Right ventricle myocardium inferior (tissue), 1 donor: ENCODE data around the gene SERPINA4. TPM values are rescaled to one million over a fixed set of nuclear protein-coding genes. Genes with fewer than 3 reads are reported as not detected.

Experiments used
- ATAC-seq: fragments of 200-7000 bp; cut with Tn5 transposase; one replicate; pipeline ENCODE4 v1.9.1; 2020; ENCODE audit warnings: mild to moderate bottlenecking, moderate library complexity
- DNase-seq: peaks from one replicate; pipeline ENCODE4 v3.0.0; 2021; ENCODE audit errors: missing footprints
- intact Hi-C: fragments of 100-400 bp; cut with DNase I; formaldehyde crosslinking; loops from one replicate; pipeline ENCODE4 v1.11.0; 2022
- total RNA-seq: library from RNA; stranded (reverse); fragmentation: NEBNext Ultra II Directional; extraction: Animal tissue kit (Norgen Biotek cat#: 25700); gene quantifications from one replicate; pipeline ENCODE4 v1.2.1, GENCODE V29; 2021
- donor health status: DM: no; HTN: yes; CAD: no; lungs with severe emphysema.

The SERPINA4 gene
- total RNA-seq, 1 donor from 2014 or later: not detected

- intact Hi-C loops: no loop called here
- DNase-seq (no peak), ATAC-seq (peak; percentile 75)
These were observed 21.0 kb downstream of the SERPINA4 start for GRCh38 chr14:94582199-94582750.

DNA sequence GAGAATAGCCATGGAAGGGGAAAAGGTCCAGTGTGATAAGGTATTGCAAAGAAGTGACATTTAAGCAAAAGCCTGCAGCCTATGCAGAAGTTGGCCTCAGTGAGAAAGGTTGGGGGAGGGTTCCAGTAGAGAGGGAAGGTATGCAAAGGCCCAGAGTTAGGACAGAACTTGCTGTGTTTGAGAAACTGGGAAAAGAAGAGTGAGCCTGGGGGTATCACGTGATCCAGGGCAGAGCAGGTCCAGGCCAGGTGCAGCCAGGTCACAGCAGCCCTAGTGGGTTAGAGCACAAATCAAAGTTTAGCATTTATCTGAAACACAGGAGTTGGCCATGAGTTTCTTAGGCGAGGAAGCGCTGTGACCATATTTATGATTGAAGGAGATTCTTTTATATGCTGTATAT is 21.6 kb downstream of the SERPINA4 start:
- intact Hi-C loops: no loop called here
- DNase-seq (no peak), ATAC-seq (no peak)

DNA sequence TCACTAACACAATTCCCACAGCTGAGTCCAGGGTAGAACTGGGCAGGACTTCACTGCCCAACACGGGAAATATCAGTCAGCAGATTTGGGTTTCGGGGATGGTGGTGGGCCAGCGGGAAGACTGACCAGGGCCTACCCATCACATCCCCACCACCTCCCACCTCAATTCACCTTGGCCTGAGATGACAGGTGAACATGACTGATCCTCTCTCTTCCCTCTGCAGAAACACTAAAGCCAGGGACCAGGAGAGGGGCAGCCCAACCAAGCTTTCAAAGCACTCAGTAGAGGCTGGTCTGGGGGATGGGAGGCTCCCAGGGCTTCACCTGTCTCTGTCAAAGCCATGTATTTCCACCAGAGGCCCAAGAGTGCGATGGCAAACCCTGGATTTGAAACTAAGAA is 22.3 kb downstream of the SERPINA4 start:
- ATAC-seq: no peak
- intact Hi-C loops: no loop called here
- DNase-seq: no peak

DNA sequence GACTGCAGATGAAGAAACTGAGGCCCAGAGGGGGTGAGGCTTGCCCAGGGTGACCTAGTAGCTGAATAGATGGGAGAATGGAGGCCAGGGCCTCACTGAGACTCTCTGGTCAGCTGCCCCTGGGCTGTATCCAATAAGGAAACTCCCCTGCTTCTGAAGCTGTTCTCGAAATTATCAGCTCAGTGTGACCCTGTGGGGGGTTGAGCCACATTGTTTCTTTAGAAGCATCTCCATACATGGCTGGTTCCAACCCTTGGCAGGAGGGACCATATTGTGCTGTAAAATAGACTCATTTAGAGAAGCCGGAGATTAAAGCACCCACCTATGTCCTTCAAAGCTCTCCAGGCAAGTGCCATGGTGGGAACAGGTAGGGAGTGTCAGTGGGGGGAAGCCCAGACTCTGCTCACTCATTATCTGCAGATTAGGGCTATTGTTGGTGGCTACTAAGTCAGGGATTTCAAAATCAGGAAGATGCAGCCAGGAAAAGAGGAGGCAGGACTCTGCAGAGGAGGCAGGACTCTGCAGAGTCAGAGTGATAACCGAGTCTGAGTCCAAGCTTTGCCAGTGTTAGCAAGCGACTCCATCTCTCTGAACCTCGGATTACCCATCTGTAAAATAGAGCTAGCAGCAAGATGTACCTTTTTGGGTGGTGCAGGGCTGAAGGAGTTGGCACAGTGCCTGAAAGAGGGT is 23.5 kb downstream of the SERPINA4 start:
- intact Hi-C loops: no loop called here
- ATAC-seq (peak; percentile 16), DNase-seq (no peak)

DNA sequence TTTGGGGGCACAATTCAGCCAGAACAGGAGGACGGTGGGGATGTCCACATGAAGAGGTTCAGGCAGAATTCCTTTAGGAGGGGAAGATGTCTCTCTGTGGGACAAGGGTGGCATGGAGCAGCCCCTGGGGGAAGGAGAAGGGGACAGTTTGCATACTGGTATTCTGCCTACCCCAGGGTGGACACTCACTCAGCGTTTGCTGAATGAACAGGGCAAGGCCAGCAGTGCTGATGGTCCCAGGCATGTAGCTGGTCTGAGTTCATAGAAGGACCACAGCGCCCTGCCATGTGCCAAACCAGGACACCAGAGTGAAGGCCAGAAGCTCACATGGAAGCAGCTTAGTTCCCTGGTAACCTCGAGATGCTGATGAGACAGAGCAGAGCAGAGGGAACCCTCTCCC is 25.4 kb downstream of the SERPINA4 start:
- ATAC-seq: no peak
- intact Hi-C loops: no loop called here
- no peak for DNase-seq

DNA sequence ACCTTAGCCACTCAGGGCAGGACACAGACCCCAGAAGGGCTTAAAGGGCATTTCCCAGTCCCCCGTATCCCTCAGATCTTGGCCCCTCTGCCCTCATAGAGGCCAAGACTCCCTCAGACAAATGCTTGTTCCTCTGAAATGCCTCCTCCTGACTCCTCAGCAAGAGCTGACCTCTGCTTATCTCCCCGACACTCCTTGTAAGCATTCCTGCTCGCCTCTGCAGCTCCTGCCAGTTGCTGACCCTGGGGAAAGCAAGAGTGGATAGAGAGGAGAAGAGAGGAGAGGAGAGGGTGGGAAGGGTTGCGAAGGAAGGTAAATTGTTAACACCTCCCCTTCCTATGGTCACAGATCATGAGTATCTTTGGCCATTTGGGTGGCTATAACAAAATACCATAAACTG is 27.1 kb downstream of the SERPINA4 start:
- intact Hi-C loops: no loop called here
- DNase-seq (no peak), ATAC-seq (no peak)

GRCh38 chr14:94591073-94591472 is 29.8 kb downstream of the SERPINA4 start:
- DNase-seq: no peak
- no peak for ATAC-seq
- intact Hi-C loops: no loop called here

- intact Hi-C loops: no loop called here
- ATAC-seq: no peak
- no peak for DNase-seq
These were observed 30.6 kb downstream of the SERPINA4 start for GRCh38 chr14:94591871-94592270.

DNA sequence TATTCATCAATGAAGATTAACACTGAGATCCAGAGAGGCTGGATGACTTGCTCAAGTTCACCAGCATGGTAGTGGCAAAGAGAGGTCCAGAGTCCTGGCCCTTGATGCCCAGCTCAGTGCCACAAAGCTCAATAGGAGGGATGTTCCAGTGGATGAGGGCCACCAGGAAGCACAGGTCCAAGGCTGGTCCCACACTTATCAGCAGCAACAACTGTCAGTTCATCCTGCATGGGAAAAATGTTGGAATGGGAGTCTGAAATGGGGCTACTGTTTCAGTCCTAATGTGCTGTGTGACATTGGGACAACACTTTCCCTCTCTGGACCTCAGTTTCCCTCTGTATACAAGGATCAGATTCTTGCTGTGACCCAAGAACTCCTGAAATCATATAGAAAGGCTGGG is 31.2 kb downstream of the SERPINA4 start:
- intact Hi-C loops: no loop called here
- ATAC-seq (no peak), DNase-seq (no peak)

GRCh38 chr14:94593376-94593748 is 32.1 kb downstream of the SERPINA4 start:
- DNase-seq: no peak
- intact Hi-C loops: no loop called here
- no peak for ATAC-seq

GRCh38 chr14:94593749-94594431 is 32.6 kb downstream of the SERPINA4 start:
- intact Hi-C loops: no loop called here
- ATAC-seq (no peak), DNase-seq (no peak)

DNA sequence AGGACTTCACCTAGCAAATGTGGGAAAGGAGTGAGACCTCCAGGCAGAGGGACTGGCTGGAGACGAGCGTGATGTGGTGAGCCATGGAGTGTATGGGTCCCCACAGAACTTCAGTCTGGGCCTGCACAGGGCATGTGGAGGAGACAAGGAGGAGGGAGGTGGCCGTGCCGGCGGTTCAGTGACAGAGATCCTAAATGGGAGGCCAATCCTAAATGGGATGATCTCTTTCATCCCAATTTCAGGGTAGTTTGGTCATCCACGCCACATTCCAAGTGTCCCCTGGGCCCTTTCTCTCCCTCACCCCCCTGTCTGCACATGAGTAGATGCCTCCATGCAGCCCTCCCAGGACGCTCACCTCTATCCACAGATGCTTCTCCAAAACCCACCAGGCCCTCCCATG is 33.2 kb downstream of the SERPINA4 start:
- DNase-seq (no peak), ATAC-seq (no peak)
- intact Hi-C loops: no loop called here

DNA sequence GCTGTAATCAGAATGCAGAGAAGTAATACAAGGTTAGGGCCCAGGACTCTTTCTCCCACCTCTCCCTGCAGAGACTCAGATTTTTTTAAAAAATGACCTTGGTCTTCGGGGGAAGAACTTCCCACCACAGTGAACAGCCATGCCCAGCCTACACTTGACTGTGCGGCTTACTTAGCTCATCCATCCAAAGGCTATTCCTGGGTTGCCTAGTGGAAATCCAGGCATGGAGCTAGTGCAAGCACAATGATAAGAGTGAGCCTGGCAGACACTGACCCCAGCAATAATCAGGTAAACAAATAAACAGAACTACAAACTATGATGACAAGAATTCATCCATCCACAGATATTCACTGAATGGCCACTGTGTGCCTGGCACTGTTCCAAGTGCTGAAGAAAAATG is 34.7 kb downstream of the SERPINA4 start:
- peak; percentile 26 for ATAC-seq
- DNase-seq: no peak
- intact Hi-C loops: no loop called here

GRCh38 chr14:94596361-94596760 is 35.1 kb downstream of the SERPINA4 start:
- intact Hi-C loops: no loop called here
- ATAC-seq: no peak
- no peak for DNase-seq

GRCh38 chr14:94597788-94598187 is 36.5 kb downstream of the SERPINA4 start:
- no peak for DNase-seq
- intact Hi-C loops: no loop called here
- no peak for ATAC-seq

DNA sequence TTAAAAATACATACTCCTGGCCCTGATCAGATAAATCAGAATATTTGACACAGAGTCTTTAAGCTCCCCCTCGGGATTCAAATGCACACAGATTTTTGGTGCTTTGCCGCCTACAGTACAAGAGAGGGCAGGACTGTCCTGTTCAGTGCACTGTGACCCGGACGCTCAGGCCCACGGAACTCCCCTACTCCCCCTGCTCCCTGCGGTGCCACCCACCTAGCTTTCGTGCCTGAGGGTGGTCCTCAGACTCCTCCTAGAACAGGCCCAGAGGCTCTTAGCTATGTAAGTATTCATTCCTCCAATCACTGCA is 37.2 kb downstream of the SERPINA4 start:
- ATAC-seq (no peak), DNase-seq (no peak)
- intact Hi-C loops: no loop called here

DNA sequence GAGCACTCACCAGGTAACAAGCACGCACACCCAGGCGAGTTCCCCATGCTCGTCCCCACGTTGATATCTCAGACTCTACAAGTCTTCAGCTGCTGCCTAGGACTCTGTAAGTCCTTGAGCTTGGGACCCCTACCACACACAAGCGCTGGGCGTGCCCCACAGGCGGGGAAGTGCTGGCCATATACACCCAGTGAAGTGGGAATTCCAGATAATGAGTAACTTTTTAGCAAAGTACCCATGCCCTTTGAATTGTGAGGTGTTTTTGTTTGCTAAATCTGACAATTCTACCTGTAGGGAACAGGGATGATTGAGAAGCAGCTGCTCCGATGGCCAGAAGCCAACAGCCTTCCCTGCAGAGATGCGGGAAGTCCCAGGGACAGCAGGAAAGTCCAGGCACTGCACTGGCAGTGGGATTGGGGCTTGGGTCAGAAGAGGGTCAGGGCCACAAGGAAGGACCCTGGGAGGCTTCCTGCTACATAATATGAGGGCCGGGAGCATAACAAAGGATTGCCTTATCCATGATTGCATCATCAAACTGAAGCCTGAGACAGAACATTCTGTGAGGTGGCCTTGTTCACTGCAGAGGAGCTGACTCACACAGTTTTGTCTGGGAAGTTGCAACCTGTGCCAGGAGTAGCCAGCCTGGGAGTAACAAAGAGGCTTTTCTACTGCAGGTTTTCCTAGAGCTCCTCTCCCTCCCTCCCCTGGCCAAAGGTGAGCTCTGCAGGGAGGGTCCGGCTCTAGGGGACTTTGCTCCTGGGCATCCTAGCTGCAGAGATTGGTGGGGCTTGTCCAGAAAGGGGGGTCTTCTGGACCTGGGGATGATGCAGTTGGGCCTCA is 37.8 kb downstream of the SERPINA4 start:
- DNase-seq (no peak), ATAC-seq (peak; percentile 80)
- intact Hi-C loops: no loop called here

DNA sequence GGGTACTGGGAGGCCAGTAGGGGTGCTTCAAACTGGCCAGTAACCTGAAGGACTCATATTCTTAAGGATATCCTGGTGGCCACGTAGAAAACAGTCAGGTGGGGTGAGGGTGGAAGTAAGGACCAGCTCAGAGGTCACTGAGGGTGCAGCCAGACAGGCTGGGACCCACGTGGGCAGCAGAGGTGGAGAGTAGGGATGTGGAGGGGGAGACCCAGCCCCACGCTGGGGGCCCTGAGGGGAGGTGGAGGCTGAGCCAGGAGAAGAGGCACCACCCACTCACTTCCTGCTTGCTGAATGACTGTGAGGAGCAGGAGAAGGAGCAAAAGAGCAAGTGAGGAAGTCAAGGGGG is 38.4 kb downstream of the SERPINA4 start:
- DNase-seq (no peak), ATAC-seq (no peak)

DNA sequence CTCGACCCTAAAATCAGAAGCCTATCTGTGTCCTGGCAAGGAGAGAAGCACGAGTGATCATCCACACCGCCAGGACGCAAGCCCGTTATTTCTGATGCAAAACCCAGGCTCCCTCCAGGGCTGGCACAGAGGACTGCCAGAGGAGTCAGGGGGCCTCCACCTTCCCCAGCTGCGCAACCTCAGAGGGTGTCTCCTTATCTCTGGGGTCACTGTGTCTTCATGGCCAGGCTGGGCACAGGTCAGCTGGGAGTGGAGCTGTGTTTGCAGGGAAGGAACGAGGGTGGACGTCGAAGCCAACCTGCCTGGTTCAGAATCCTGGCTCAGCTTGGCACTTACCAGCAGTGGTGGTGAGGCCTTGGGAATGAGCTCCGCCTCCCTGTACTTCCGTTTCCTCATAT is 38.9 kb downstream of the SERPINA4 start:
- ATAC-seq: no peak
- no peak for DNase-seq
- intact Hi-C loops: no loop called here

More for the DNA sequence above, 38.4 kb downstream of the SERPINA4 start:
- intact Hi-C loops: no loop called here

DNA sequence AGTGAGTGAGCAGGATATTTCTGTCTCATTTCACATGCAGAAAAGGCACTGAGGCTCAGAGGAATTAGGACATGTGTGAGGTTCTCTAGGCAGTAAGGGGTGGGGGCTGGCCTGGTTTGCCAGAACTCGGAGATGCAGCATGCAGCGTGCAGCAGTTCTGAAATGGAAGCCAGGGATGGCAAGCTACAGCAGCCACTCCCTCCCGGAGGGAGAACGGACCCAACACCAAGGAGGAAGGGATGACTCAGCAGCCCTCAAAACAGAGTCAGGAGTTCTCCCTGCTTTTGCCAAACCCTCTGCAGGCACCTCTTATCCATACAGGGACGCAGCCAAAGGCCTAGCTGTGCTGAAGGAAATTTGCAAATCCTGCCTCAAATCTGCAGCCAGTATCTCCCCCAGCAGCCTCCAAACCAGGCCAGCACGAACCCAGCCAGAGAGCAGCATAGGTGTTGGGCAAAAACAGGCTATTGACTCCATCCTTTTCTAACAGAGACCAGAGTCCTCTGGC is 40.7 kb downstream of the SERPINA4 start:
- DNase-seq (peak; percentile 84), ATAC-seq (peak; percentile 83)
- intact Hi-C loops: no loop called here
